Activated T-cell treated with anti-CD3 and anti-CD28 coated beads for 4 hours (primary cell): Measurements from ENCODE around the gene TSGA10IP.

Source experiments
- DNase-seq: peaks from one replicate; pipeline ENCODE4 v3.0.0-alpha.2; 2020

TSGA10IP gene

DNA sequence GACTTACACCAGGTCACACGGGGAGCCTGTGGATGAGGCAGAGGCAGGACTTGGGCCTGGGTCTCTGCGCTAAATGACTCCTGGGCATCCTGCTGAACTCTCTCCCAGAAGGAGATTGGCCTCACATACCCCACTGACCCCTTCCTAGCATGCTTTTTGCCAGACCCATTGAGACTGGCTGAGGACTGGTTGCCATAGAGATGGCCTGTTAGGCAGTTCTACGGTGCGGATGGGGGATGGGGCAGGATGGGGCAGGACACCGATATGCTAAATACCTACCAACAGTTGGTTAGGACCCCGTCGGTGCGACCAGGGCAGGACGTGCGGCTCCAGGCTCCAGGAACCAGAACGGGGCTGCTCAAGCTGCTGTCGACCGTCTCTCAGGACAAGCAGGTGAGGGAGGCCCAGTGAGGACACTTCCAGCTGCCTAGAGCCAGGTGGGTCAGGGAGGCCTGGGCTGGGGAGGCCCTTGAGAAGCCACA, at the start of gene TSGA10IP:
TSGA10IP (plus strand) TSS at position 51 of the 482 bp plus-strand sequence; CDS start at position 247, 196 bp downstream.
- no peak for DNase-seq

DNA sequence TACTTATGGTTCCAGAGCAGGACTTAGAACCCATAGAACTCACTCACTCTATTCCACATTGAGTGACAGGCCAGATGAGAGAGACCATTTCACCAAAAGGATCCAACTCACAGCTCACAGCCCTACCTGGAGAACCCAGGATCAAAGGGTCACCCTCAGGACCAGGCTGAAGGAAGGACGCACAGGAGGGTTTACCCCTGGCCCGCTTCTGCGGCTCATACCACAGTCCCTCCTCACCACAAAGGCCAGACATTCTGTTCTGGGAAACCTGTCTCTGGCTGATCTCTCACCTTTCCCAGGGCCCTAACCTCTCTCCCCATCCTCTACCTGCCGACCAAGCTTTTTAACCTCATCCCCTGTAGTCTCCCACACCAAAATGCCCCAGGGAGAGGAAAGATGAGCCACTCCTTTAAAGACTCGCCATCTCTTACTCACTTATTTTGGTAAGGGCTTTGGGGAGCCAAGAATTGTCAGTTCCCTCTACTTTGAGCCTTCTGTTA, 49.7 kb upstream of the TSGA10IP start:
- DNase-seq = no peak

DNA sequence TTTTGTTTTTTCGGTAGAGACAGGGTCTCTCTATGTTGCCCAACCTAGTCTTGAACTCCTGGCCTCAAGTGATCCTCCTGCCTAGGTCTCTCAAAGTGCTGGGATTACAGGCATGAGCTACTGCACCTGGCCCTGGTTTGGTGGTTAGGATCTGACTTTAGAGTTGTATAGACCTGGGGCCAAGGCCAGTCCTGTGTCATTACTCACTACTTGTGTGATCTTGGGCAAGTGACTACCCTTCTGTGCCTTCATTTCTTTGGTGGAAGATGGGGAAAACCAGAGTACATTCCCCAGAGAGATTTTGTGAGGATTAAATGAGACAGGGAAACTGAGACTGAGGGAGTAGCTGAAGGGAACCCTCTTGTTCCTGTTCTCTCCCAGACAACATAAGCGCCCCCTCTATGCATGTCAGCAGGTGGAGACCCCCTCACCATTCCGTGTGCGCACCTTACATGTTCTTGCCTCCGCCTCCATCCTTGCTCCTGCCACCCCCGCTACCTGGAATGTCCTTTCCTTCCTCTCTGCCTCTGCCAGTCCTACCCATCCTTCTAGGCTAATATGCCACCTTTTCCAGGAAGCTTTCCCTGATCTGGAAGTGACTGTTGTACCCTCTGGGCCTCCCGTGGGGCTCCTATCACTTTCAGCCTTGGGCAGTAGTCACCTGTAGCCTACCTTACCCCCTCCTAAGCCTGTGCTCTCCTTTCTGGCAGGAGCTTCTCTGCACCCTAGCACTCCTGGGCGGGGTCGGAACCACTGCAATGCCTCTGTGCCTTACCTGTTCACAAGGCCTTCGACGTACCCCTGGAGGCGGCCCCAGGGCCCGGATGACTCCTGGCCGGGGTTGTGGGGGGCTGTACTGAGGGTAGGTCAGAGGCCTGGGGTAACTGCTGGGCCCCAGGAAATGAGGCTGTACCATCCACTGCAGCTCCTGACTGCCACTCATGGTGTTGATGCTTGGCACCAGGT, 49.0 kb upstream of the TSGA10IP start:
- no peak for DNase-seq

DNA sequence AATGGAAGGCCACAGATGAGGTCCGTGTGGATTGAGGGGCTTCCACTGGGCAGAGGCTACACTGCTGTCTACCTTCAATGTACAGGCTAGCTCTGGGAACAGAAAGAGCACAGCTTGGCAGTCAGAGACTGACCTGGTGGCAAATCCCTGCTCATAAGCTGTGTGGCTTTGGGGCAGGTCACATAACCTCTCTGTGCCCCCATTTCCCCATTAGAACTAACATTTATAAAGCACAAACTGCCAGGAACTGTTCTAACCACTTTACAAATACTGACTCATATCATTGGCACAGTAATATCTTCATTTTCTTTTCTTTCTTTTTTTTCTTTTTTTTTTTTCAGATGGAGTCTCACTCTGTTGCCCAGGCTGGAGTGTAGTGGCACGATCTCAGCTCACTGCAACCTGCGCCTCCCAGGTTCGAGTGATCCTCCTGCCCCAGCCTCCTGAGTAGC, 48.2 kb upstream of the TSGA10IP start:
- no peak for DNase-seq

DNA sequence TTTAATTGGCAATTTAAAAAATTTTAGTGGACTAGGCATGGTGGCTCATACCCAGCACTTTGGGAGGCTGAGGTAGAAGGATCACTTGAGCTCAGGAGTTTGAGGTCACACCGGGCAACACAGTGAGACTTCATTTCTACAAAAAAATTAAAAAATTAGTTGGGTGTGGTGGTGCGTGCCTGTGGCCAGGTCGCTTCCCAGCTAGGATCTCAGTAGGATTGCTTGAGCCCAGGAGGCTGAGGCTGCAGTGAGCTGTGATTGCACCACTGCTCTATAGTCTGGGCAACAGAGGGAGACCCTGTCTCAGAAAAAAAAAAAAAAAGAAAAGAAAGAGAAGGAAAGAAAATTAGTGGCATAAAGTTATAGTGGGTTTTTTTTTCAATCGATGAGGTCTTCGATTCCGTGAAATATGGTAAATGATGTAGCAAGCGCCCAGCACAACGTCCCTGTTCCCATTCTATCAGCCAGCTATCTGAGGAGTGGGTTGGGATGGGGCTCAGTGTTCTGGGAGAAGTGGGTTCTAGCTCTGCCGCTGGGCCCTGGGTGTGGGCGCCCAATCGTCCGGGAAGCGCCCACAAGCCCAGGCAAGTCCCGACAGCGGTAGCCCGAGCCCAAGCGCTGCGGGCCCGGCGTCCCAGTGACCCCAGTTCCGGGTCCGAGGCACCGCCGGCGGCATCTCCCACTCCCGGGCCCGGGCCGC, 46.5 kb upstream of the TSGA10IP start:
- DNase-seq = no peak

DNA sequence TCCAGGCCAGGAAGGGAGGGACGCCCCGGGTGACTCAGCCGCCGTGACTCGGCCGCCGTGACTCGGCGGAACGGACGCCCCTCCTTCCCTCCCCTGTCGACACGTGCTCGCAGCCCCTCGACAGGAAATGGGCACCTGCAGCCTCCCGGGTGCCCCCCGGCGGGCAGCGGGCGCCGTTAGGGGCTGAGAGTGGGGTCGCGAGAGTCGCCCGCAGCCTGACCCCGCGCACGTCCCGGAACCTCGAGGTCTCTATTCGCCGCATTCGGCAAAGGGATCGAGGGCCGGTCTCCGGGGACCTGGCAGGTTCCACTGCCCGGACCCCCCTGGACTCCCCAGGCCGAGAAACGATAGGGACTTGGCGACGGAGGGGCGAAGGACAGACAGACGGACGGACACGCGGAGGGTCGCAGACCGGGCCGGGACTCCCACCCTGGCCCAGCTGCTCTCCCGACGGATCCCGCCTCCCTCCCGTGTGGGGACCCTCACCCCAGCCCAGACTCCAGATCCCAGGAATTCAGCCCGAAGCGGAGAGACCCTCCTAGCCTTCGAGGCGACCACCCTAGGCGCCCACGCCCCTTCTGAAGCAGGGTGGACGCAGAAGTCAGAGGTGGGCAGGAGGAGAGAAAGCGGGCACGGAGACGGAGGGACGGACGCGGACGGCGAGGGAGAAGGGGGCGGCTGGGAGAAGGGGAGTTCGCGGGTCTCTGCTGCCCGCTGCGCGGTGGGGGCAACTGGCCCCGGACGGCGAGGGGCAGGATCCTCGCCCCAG, 45.7 kb upstream of the TSGA10IP start:
- DNase-seq = peak; percentile 65

DNA sequence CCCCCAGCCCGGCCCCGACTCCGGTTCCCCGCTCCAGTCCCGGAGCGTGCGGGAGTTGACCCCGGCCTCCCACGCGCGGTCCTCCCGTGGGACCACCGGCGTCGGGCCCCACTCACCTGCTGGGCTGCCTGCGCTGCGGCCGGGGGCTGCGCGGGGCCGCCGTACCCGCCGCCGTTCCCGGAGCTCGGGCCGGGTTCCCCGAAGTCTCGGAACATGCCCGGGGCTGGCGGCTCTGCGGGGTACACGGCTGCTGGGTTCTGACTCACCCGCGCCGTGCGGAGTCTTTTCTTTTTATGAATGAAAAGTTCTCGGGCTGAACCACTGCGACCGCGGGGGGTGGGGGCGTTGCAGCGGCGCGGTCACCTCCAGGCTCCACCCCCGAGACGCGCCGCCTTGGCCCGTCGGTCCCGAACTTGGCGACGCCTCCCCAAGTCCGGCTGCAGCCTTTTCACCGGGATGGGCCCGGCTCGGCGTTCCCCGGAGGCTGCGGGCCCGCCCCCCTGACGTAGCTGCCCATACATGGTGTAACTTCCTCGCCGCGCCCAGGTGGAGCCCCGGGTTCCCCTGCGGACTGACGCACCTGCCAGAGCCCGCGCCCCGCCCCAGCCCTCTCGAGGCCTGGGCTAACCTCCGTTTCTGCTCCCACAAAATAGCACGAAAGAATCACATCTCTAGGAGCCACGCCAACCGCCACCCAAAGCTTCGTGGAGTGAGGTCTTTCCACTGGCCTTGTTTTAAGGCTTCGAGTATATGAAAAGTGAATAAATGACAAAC, 45.0 kb upstream of the TSGA10IP start, which contains the start of gene FOSL1:
FOSL1 (minus strand) TSS at position 264 of the 774 bp plus-strand sequence; CDS start at position 215, 49 bp downstream.
- peak; percentile 89 for DNase-seq

DNA sequence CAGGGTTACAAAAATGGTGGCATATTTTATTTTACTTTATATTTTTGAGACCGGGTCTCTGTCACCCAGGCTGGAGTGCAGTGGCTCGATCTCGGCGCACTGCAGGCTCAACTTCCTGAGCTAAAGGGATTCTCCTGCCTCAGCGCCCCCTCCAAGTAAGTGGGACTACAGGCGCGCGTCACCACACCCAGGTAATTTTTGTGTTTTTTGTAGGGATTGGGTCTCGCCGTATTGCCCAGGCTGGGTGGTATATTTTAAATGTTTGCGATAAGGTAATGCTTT, 44.4 kb upstream of the TSGA10IP start:
- no peak for DNase-seq

DNA sequence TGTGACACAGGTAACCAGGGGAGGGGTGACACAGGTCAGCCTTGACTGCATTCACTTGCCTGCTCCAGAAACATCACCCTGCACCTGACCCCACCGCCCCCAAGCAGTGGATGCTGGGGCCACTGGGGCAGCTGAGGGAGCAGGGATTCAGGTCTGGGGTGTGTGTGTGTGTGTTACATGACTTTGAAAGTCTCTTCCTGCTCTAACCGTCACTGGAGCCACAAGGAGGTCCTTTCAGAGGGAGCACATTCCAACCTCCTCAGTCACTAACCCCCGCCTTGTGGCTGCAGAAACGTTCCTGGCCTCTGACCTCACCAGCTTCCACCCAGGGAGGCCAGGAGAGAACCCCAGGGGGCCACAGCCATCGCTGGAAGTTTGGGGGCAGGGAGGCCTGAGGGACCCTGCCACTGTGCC, 42.2 kb upstream of the TSGA10IP start:
- no peak for DNase-seq

DNA sequence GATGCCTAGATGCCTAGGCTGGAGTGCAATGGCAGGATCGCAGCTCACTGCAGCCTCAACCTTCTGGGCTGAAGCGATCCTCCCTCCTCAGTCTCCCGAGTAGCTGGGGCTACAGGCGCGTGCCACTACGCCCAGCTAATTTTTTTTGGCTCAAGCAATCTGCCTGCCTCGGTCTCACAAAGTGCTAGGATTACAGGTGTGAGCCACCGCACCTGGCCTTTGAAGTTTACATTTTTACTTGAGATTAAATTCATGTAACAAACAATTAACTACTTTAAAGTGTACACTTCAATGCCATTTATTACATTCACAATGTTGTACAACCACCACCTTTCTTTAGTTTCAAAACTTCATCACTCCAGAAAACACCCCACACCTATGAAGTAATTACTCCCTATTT, 41.6 kb upstream of the TSGA10IP start:
- DNase-seq = no peak

DNA sequence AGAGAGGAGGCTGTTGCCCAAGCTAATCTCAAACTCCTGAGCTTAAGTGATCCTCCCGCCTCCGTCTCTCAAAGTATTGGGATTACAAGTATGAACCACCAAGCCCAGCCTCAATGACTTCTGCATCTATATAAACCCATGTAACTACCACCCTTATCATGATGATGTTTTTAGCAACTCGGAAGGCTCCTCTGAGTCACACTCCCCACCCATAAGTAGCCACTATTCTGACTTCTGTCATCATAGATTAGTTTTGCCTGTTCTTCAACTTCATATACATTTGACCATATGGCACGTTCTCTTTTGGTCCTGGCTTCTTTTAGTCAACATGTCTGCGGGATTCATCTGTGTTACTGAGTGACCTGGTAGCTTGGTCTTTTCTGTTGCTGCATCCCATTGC, 38.7 kb upstream of the TSGA10IP start:
- no peak for DNase-seq

DNA sequence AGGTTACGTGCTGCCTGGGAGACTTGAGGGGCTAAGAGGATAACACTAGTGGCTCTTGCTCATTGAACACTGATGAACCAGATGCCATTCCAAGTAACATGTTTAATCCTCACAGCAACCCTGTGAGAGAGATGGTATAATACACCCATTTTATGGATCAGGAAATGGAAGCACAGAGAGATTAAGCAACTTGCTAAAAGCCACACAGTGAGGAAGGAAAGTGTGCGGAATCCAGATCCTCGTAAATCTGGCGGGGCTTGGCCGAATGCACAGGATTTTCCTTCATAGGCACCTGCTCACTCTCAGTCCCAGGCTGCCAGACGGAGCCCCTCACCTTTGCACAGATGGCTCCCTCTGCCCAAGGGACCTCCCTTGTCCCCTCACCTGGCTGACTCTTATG, 37.4 kb upstream of the TSGA10IP start:
- DNase-seq = no peak

DNA sequence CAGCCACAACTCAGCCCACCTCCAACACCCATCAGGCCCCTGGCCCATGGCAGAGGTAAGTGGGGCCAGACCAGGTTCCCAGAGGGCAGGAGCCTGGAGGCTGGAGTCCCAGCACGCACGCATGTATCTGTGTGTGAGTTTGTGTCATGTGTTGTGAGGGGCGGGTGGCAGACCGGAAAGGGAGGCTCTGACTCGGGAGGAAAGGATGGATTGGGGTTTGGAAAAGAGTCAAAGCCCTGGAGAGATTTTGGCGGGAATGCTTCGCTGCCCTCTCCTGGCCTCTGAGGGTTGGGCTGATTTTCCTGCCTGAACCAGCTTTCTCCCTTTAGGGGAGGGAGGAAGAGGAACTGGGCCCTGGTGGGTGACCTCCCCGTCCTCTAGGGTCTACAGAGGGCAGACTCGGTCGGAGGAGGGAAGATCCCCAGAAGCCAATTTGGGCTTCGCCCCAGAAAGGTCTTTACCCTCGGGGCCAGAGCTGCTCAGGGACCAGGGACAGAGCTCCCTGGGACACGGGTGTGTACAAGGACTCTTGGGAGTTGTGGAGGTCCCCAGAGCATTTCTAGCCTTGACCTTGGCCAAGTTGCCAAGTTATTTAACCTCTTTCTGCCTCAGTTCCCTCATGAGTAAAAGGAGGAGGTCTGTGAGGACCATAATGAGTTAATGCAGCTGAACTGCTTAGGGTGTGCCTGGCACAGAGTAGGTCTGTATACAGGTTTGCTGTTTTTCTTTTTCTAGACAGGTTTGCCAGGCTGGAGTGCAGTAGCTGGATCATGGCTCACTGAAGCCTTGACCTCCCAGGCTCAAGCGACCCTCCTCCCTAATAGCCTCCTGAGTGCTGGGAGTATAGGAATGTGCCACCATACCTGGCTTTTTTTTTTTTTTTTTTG, 33.4 kb upstream of the TSGA10IP start:
- DNase-seq = no peak

DNA sequence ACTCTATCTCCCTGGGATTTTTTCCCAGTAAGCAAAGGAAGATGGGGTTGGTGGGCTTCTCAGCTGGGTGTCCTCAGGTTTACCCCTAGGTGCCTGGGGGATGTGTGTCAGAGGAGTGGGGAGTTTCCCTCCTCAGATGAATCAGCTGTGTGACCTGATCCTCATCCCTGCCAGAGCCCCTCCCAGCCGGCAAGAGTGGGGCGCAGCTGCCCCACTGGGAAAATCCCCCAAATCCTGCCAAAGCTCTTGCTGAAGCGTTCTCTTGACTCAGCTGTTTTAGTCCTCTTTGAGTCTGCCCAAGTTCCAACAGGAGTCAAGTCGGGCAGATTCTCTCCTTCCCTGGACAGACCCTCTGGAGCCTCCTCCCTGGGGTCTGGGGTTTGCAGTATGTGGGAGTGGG, 32.4 kb upstream of the TSGA10IP start:
- DNase-seq = no peak

DNA sequence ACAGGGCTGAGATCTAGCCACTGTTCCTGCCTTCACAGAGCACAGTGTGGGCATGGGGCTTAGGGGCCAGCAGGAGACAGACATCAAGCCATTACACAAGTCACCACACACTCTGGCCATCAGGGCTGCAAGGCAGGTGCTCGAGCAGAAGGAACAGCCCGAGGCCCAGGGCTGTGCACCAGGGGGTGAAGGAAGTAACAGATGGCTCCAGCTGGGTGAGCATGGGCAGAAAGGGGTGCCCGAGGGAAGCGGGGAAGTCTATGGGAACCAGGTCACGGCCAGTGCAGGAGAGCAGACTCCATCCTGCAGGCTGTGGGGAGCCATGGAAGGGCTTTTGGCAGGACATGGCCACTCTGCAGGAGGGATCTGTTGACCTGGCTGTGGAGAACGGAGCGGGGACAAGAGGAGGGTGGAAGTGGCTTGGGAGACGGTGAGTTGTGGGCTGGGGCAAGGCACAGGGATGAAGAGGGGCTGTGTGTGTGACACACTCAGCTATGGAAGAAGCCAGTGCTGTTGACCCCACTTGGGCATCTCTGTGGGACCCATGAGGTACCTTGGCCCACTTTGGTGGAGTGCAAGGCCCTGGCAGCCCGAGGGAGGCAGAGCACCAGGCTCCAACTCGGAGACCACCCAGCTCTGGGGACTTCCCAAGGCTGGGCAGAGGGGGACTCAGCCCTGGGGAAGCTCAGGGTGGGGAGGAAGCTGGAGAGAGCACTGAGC, 30.0 kb upstream of the TSGA10IP start:
- no peak for DNase-seq

DNA sequence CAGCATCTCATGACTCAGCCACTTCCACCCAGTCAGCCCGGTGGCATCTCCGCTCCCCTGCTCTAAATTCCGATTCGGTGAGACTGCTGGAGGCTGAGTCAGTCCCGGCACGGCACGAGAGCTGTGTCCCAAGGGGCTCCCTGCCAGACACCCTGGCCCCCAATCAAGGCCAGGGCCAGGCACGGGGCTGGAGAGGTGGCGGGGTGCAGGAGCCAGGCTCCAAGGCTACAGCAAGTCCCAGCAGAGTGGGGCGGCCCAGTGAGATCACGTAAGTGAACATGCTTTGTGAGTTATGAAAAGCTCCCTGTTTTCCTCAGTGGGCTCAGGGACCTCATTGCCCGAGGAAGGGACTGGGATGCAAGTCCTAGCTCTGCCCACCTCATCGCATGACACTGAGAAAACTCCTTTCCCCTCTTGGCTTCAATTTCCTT, 29.4 kb upstream of the TSGA10IP start:
- DNase-seq = no peak

DNA sequence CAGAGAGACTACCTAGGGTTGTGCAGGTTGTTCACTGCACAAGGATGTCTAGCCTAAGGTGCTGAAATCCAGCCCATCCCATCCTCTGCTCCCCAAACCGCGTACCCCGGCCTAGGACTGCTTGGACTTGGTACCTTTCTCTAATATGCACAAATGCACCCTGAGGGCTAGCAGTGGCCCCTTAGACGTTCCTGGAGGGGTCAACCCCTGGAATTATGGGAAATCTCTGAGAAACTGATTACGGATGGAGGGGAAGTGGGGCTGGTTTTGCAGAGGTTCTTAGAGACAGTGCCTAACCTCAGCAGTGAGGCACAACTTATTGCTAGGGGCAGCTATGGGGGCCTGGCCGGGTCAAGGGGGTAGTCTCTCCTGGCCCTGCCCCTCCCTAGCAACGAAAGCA, 28.9 kb upstream of the TSGA10IP start:
- no peak for DNase-seq

DNA sequence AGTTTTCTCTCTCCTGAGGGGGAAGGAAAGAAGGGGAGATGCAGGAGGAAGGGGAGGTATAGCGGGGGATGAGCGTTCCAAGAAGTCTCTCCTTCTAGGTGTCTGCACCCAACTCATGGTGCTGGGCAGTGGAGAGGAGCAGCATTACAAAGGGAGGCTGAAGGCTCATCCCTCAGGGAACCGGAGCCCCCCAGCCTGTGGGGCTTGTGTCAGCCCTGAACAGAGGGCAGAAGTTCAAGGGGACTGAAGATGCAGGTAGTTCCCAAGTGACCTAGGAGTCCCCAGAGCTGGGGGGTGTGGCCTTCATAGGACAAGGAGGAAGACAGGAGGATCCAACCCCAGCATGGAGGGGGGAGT, 28.2 kb upstream of the TSGA10IP start:
- no peak for DNase-seq

DNA sequence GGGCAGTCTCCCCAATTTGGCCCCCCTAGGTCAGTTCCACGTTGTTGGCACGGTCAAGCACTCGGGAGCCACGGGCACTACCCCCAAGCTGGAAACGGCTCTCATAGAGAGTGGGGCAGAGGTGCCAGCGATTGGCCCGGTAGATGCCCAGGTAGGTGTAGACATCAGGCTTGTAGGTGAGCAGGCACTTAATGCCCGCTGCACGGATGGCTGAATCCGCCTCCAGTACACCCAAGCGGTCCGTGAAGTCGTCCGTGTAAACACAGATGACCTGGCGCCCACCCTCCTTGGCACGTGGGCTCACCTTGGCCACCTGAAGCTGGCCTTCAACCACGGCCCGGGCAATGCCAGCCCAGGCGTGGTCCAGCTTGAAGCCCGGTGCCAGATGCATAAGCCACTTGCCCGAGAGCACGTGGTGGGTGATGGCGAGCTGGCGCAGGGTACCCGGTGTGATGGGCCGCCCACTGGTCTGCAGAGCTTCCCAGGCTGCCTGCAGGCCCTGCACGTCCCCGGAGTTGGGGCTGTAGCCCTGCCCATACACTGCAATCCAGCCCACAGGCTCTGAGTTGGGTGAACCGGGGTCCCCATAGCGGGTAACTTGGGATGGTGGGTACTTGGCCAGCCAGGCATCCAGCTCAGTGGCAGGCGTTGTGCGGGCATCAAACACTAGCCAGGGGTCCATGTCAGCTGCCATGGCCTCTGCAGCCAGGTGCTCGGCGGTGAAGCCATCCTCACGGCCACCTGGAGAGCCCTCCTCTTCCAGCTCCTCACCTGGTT, 27.7 kb upstream of the TSGA10IP start:
- no peak for DNase-seq
